Endodermal cell (in vitro differentiated cells): ENCODE measurements around the gene C17orf107. TPM values are rescaled to one million over a fixed set of nuclear protein-coding genes. Genes with fewer than 3 reads are reported as not detected.

Experiments
- DNase-seq: peaks from one replicate; pipeline ENCODE4 v3.0.0-alpha.2; 2017
- H3K27ac ChIP-seq: 2 replicates; pipeline ENCODE4 v1.5.1; 2013; ENCODE audit warnings: mild to moderate bottlenecking, low read depth, low read length, moderate library complexity
- H3K27me3 ChIP-seq: 2 replicates; pipeline ENCODE4 v1.6.1; 2013; ENCODE audit warnings: mild to moderate bottlenecking, low read length, moderate library complexity; ENCODE audit not compliant: insufficient read depth, control insufficient read depth, poor library complexity, severe bottlenecking
- H3K36me3 ChIP-seq: 2 replicates; pipeline ENCODE4 v1.7.0; 2013; ENCODE audit warnings: mild to moderate bottlenecking, low read length, moderate library complexity; ENCODE audit not compliant: control insufficient read depth, insufficient read depth
- H3K4me1 ChIP-seq: one replicate; pipeline ENCODE4 v1.7.0; 2013; ENCODE audit warnings: low read length; ENCODE audit not compliant: control insufficient read depth, insufficient read depth
- H3K4me3 ChIP-seq: 2 replicates; pipeline ENCODE4 v1.5.1; 2013; ENCODE audit warnings: mild to moderate bottlenecking, low read length, moderate library complexity
- H3K9ac ChIP-seq: 2 replicates; pipeline ENCODE4 v1.6.1; 2013; ENCODE audit warnings: mild to moderate bottlenecking, low read length, moderate library complexity; ENCODE audit not compliant: poor library complexity, severe bottlenecking; ENCODE audit errors: extremely low read depth
- H3K9me3 ChIP-seq: 2 replicates; pipeline ENCODE4 v1.6.1; 2013; ENCODE audit warnings: mild to moderate bottlenecking, low read length, moderate library complexity; ENCODE audit not compliant: control insufficient read depth
- H3K27ac Mint-ChIP-seq: 2 replicates; pipeline ENCODE4 v1.8.0; 2020; ENCODE audit warnings: mixed read lengths
- H3K27me3 Mint-ChIP-seq: 2 replicates; pipeline ENCODE4 v1.8.0; 2021; ENCODE audit warnings: mild to moderate bottlenecking, mixed read lengths; ENCODE audit not compliant: insufficient read depth
- H3K36me3 Mint-ChIP-seq: 2 replicates; pipeline ENCODE4 v1.8.0; 2020; ENCODE audit warnings: low read depth, mixed read lengths
- H3K4me1 Mint-ChIP-seq: 2 replicates; pipeline ENCODE4 v1.8.0; 2020; ENCODE audit warnings: mixed read lengths
- H3K4me3 Mint-ChIP-seq: 2 replicates; pipeline ENCODE4 v1.8.0; 2020; ENCODE audit warnings: mild to moderate bottlenecking, moderate library complexity, mixed read lengths
- H3K9me3 Mint-ChIP-seq: 2 replicates; pipeline ENCODE4 v1.8.0; 2020; ENCODE audit warnings: mild to moderate bottlenecking, mixed read lengths
- WGBS, 2 experiments: methylation state at CpG; one replicate each; pipeline versions ENCODE4 v1.1.5 to v1.1.7; 2013; ENCODE audit warnings: missing lambda C conversion rate in 2 of 2, mixed read lengths in 1 of 2; ENCODE audit not compliant: insufficient coverage in 1 of 2, insufficient read length in 1 of 2; 5-methylcytosine and 5-hydroxymethylcytosine counted together
- total RNA-seq, 2 donors: library from RNA; stranded (reverse); fragmentation: NEBNext Ultra II Directional in 1 of 2; extraction: Animal tissue kit (Norgen Biotek cat#: 25700) in 1 of 2; gene quantifications; 2 replicates in 1 of 2; 3 replicates in 1 of 2; pipeline ENCODE4 v1.2.1, GENCODE V29; 2021
- TF ChIP-seq, protein P1 (sequence below): fragments of 200-600 bp; sonication (generic); conservative IDR thresholded peaks from 2 replicates; pipeline ENCODE4 v1.5.0; 2021; ENCODE audit warnings: antibody characterized with exemption, mild to moderate bottlenecking

Gene C17orf107
- total RNA-seq, 2 donors from 2014 or later: 0.82 to 4.8 TPM

GRCh38 chr17:4886830-4887229 is 12.5 kb upstream of the C17orf107 start:
- WGBS, 2 experiments: 94 to 100% methylated on average over 7 to 12 of the region's 12 CpGs
- Histone ChIP-seq H3K36me3 (peaks cover 26% of the 10 kb centered on the region), H3K4me1 (no peaks in the 10 kb centered on the region), H3K27me3 (no peaks in the 10 kb centered on the region), H3K9ac (no peak overlapping the region), H3K27ac (no peak overlapping the region), H3K4me3 (no peak overlapping the region), H3K9me3 (no peaks in the 10 kb centered on the region)
- Mint-ChIP-seq H3K4me3 (no peak overlapping the region), H3K27me3 (no peaks in the 10 kb centered on the region), H3K27ac (no peak overlapping the region), H3K4me1 (no peaks in the 10 kb centered on the region), H3K9me3 (no peaks in the 10 kb centered on the region), H3K36me3 (peaks cover 46% of the 10 kb centered on the region)
- TF ChIP-seq, protein P1, sequence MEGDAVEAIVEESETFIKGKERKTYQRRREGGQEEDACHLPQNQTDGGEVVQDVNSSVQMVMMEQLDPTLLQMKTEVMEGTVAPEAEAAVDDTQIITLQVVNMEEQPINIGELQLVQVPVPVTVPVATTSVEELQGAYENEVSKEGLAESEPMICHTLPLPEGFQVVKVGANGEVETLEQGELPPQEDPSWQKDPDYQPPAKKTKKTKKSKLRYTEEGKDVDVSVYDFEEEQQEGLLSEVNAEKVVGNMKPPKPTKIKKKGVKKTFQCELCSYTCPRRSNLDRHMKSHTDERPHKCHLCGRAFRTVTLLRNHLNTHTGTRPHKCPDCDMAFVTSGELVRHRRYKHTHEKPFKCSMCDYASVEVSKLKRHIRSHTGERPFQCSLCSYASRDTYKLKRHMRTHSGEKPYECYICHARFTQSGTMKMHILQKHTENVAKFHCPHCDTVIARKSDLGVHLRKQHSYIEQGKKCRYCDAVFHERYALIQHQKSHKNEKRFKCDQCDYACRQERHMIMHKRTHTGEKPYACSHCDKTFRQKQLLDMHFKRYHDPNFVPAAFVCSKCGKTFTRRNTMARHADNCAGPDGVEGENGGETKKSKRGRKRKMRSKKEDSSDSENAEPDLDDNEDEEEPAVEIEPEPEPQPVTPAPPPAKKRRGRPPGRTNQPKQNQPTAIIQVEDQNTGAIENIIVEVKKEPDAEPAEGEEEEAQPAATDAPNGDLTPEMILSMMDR: no peak
- no peak for DNase-seq

DNA sequence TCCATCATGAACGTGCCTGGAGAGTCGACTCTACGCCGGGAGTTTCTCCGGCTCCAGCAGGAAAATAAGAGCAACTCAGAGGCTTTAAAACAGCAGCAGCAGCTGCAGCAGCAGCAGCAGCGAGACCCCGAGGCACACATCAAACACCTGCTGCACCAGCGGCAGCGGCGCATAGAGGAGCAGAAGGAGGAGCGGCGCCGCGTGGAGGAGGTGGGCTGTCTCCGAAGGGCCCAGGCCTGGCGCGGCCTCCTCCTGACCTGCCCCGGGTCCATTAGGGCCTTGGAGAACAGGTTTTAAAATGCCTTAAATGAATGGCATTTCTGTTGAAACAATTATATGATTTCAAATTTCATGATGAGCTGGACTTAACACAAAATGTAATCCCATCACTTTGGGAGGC is 11.8 kb upstream of the C17orf107 start:
- no peak overlapping the region for H3K4me3 Mint-ChIP-seq
- H3K36me3 Mint-ChIP-seq: peaks cover 49% of the 10 kb centered on the region
- no peaks in the 10 kb centered on the region for H3K9me3 Mint-ChIP-seq
- peaks cover 28% of the 10 kb centered on the region for H3K36me3 ChIP-seq
- H3K27me3 Mint-ChIP-seq: no peaks in the 10 kb centered on the region
- H3K9me3 ChIP-seq: no peaks in the 10 kb centered on the region
- TF ChIP-seq, protein P1: no peak
- H3K4me3 ChIP-seq: no peak overlapping the region
- no peak overlapping the region for H3K27ac ChIP-seq
- no peaks in the 10 kb centered on the region for H3K4me1 Mint-ChIP-seq
- no peak overlapping the region for H3K27ac Mint-ChIP-seq
- 93 to 95% methylated on average over 15 to 18 of the region's 18 CpGs for WGBS, 2 experiments
- H3K4me1 ChIP-seq: no peaks in the 10 kb centered on the region
- H3K27me3 ChIP-seq: no peaks in the 10 kb centered on the region
- no peak overlapping the region for H3K9ac ChIP-seq
- DNase-seq: no peak

DNA sequence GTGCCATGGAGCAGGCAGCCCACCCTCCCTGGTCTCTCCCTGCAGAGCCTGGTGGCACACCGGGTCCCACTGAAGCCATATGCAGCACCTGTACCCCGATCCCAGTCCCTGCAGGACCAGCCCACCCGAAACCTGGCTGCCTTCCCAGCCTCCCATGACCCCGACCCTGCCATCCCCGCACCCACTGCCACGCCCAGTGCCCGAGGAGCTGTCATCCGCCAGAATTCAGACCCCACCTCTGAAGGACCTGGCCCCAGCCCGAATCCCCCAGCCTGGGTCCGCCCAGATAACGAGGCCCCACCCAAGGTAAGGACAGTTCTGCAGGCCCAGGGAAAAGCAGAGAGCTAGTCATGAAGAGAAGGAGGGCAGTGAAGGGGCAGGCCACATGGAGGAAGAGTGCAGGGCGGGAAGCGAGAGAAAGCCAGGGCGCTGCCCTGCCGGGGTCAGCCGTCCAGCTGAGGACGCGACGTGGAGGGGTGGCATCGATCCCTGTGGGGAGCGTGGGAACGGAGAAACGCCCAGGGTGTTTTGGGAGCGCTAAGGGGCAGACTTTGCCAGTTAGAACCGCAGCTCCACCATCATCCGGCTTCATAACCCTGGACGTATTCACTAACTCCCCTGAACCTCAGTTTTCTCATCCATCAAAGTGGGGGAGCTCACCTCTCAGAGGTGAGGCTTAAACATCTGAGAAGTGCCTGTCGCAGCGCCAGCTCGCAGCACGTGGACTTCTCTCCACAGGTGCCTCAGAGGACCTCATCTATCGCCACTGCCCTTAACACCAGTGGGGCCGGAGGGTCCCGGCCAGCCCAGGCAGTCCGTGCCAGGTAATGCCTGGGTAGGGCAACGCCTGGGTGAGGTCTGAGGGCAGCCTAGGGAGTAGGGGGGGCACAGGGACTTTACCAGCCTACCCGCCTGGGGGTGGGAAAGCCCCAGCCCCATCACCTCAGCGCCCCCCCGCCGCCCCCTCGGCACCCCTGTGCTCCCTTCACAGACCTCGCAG is 7.6 kb upstream of the C17orf107 start:
- WGBS, 2 experiments: 90 to 93% methylated on average over 29 to 42 of the region's 42 CpGs
- Mint-ChIP-seq H3K27me3 (no peaks in the 10 kb centered on the region), H3K9me3 (no peaks in the 10 kb centered on the region), H3K27ac (no peak overlapping the region), H3K36me3 (peaks cover 37% of the 10 kb centered on the region), H3K4me1 (no peaks in the 10 kb centered on the region), H3K4me3 (no peak overlapping the region)
- Histone ChIP-seq H3K27ac (no peak overlapping the region), H3K9me3 (no peaks in the 10 kb centered on the region), H3K27me3 (no peaks in the 10 kb centered on the region), H3K36me3 (peaks cover 43% of the 10 kb centered on the region), H3K4me3 (no peak overlapping the region), H3K4me1 (no peaks in the 10 kb centered on the region), H3K9ac (no peak overlapping the region)
- TF ChIP-seq, protein P1: no peak
- no peak for DNase-seq
